SK-N-MC (cell line): ENCODE measurements around the gene TBL1X.

Experiments used
- EZH2 ChIP-seq: fragments of 200-600 bp; sonication (generic); IDR thresholded peaks from one replicate; pipeline ENCODE4 v1.6.1; 2017; ENCODE audit warnings: antibody characterized with exemption
- FOXP2 ChIP-seq: optimal IDR thresholded peaks from 2 replicates; pipeline ENCODE3; 2011; ENCODE audit warnings: mild to moderate bottlenecking, moderate library complexity; ENCODE audit not compliant: insufficient read depth; ENCODE audit errors: extremely low read length, control extremely low read depth
- POLR2AphosphoS5 ChIP-seq: IDR thresholded peaks from 2 replicates; pipeline ENCODE4 v1.6.1; 2012; ENCODE audit warnings: mild to moderate bottlenecking, low read depth, low read length, borderline replicate concordance

GRCh38 chrX:9537781-9538180 is 72.9 kb downstream of the TBL1X start:
- TF ChIP-seq EZH2, result no peak
- TF ChIP-seq POLR2AphosphoS5, result no peak
- TF ChIP-seq FOXP2, result no peak
